ENCODE results near the gene SIGLEC15.
"Not testable (repeated sequence)": the region's sequence is repeated elsewhere in the genome, so short reads cannot be mapped to it uniquely, and the experiment has no call there.

SIGLEC15 gene

GRCh38 chr18:45844938-45845337 is 19.5 kb downstream of the SIGLEC15 start:
- no peak overlapping the region for H3K4me3 ChIP-seq (replicated peaks; ENCODE audit: low read depth, low read length)
- H3K27me3 ChIP-seq (replicated peaks; ENCODE audit: control insufficient read depth, insufficient read depth, low read length) = no peaks in the 10 kb centered on the region
- H3K36me3 ChIP-seq (ENCODE audit: control insufficient read depth, insufficient read depth, low read length) = no peaks in the 10 kb centered on the region; the same call in 1 of the 2 replicates
- DNase-seq (ENCODE audit: extremely low read depth, insufficient read length) = no peak
- TF ChIP-seq CTCF (IDR thresholded peaks at IDR 0.05; ENCODE audit: insufficient read depth, low read length, poor library complexity, severe bottlenecking) = no peak

DNA sequence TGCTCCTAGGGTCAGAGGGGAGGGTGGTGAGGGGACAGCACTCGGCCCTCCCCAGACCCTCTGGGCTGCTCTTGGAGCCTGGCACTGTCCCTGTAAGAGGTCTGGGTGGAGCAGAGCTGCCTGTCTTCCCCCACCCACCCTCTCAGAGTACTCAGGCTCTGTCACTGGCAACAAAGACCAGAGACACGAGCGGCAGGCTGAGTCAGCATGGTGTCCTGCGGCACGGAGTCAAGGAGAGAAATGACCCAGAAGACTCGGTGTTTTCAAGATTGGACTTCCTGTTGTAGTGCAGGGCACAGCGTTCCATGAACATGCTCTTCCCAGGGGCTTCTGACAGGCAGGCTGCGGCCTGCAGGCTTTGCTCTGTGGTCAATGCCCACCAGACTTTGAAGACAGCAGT is 19.9 kb downstream of the SIGLEC15 start:
- H3K36me3 ChIP-seq (ENCODE audit: control insufficient read depth, insufficient read depth, low read length) = no peaks in the 10 kb centered on the region; the same call in 1 of the 2 replicates
- DNase-seq (ENCODE audit: extremely low read depth, insufficient read length) = no peak
- no peak for TF ChIP-seq CTCF (IDR thresholded peaks at IDR 0.05; ENCODE audit: insufficient read depth, low read length, poor library complexity, severe bottlenecking)

GRCh38 chr18:45847119-45847518 is 21.6 kb downstream of the SIGLEC15 start:
- Histone ChIP-seq H3K27me3 (replicated peaks; ENCODE audit: control insufficient read depth, insufficient read depth, low read length) (no peaks in the 10 kb centered on the region), H3K36me3 (ENCODE audit: control insufficient read depth, insufficient read depth, low read length) (peaks cover 3% of the 10 kb centered on the region), H3K4me3 (replicated peaks; ENCODE audit: low read depth, low read length) (no peak overlapping the region)
- DNase-seq (ENCODE audit: extremely low read depth, insufficient read length) = no peak
- TF ChIP-seq CTCF (IDR thresholded peaks at IDR 0.05; ENCODE audit: insufficient read depth, low read length, poor library complexity, severe bottlenecking) = no peak

More for the DNA sequence above, 19.9 kb downstream of the SIGLEC15 start:
- no peak overlapping the region for H3K4me3 ChIP-seq (replicated peaks; ENCODE audit: low read depth, low read length)
- no peaks in the 10 kb centered on the region for H3K27me3 ChIP-seq (replicated peaks; ENCODE audit: control insufficient read depth, insufficient read depth, low read length)

DNA sequence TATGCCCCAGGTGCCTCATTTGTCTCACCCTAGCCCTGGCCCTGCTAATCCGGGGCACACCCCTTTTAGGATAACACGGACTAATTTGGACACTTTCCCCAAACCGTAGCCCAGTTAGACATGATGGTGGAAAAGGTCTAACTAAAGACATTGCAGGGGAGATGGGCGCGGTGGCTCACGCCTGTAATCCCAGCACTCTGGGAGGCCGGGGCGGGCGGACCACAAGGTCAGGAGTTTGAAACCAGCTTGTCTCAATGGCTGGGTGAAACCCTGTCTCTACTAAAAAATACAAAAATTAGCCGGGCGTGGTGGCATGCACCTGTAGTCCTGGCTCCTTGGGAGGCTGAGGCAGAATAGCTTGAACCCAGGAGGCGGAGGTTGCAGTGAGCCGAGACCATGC is 23.2 kb downstream of the SIGLEC15 start:
- DNase-seq (ENCODE audit: extremely low read depth, insufficient read length); H3K36me3 ChIP-seq (ENCODE audit: control insufficient read depth, insufficient read depth, low read length); H3K27me3 ChIP-seq (replicated peaks; ENCODE audit: control insufficient read depth, insufficient read depth, low read length); H3K4me3 ChIP-seq (replicated peaks; ENCODE audit: low read depth, low read length): not testable (repeated sequence)

DNA sequence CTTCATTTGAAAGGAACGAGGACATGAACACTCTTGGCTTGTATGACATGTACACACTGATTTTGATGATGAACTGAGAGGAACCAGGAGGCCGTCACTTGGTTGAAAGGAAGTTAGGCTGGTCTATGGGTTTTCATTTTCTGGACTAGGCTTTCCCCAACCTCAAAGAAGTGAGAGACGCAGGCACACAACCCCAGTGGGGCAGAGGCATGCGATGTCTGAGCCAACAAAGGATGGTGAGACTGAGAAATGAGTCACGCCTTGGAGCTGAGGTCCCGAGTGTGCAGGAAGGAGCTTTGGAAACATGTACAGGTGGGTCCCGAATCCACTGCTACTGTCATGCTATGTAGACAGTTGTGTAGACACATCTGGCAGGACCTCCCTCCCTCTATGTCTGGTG is 24.1 kb downstream of the SIGLEC15 start:
- Histone ChIP-seq H3K36me3 (ENCODE audit: control insufficient read depth, insufficient read depth, low read length) (peaks cover 7% of the 10 kb centered on the region), H3K4me3 (replicated peaks; ENCODE audit: low read depth, low read length) (no peak overlapping the region), H3K27me3 (replicated peaks; ENCODE audit: control insufficient read depth, insufficient read depth, low read length) (no peaks in the 10 kb centered on the region)
- no peak for TF ChIP-seq CTCF (IDR thresholded peaks at IDR 0.05; ENCODE audit: insufficient read depth, low read length, poor library complexity, severe bottlenecking)
- DNase-seq (ENCODE audit: extremely low read depth, insufficient read length) = no peak

- Histone ChIP-seq H3K36me3 (ENCODE audit: control insufficient read depth, insufficient read depth, low read length) (peaks cover 7% of the 10 kb centered on the region), H3K27me3 (replicated peaks; ENCODE audit: control insufficient read depth, insufficient read depth, low read length) (no peaks in the 10 kb centered on the region), H3K4me3 (replicated peaks; ENCODE audit: low read depth, low read length) (no peak overlapping the region)
- no peak for DNase-seq (ENCODE audit: extremely low read depth, insufficient read length)
- peak; percentile 43 for TF ChIP-seq CTCF (IDR thresholded peaks at IDR 0.05; ENCODE audit: insufficient read depth, low read length, poor library complexity, severe bottlenecking)
Measured at GRCh38 chr18:45850021-45850420, 24.5 kb downstream of the SIGLEC15 start.

All from GM06990 (cell line).